HG02870 (cell line): ENCODE measurements around the gene LPIN3.

ENCODE experiments used
- ATAC-seq: cut with Tn5 transposase; IDR thresholded peaks from one replicate; pipeline ENCODE4 v1.9.1; 2021; ENCODE audit warnings: mild to moderate bottlenecking, moderate library complexity; ENCODE audit not compliant: unreplicated experiment

The LPIN3 gene

GRCh38 chr20:41365777-41366545 lies 25.3 kb downstream of the LPIN3 start:
- no peak for ATAC-seq

- no peak for ATAC-seq
These were observed 26.1 kb downstream of the LPIN3 start, which contains the start of gene EMILIN3 for GRCh38 chr20:41366546-41367392. EMILIN3 (minus strand) TSS chr20:41366818; CDS start chr20:41366634, 184 bp downstream.

GRCh38 chr20:41367393-41367695 lies 26.7 kb downstream of the LPIN3 start:
- no peak for ATAC-seq

- no peak for ATAC-seq
These were observed 27.3 kb downstream of the LPIN3 start for GRCh38 chr20:41367956-41368355.

GRCh38 chr20:41369673-41370072 lies 29.1 kb downstream of the LPIN3 start:
- ATAC-seq = no peak

- no peak for ATAC-seq
These were observed 29.6 kb downstream of the LPIN3 start for GRCh38 chr20:41370176-41370575.

- ATAC-seq = no peak
These were observed 30.8 kb downstream of the LPIN3 start for GRCh38 chr20:41371371-41371770.

GRCh38 chr20:41373251-41373783 lies 32.7 kb downstream of the LPIN3 start:
- no peak for ATAC-seq

- no peak for ATAC-seq
These were observed 33.6 kb downstream of the LPIN3 start for GRCh38 chr20:41373931-41374920.

GRCh38 chr20:41375846-41376245 lies 35.2 kb downstream of the LPIN3 start:
- no peak for ATAC-seq

GRCh38 chr20:41376349-41376748 lies 35.7 kb downstream of the LPIN3 start:
- ATAC-seq = no peak

GRCh38 chr20:41377275-41377674 lies 36.7 kb downstream of the LPIN3 start:
- no peak for ATAC-seq

GRCh38 chr20:41379551-41379950 lies 38.9 kb downstream of the LPIN3 start:
- no peak for ATAC-seq

GRCh38 chr20:41380551-41381193 lies 40.1 kb downstream of the LPIN3 start:
- ATAC-seq = no peak

GRCh38 chr20:41382791-41383305 lies 42.2 kb downstream of the LPIN3 start:
- no peak for ATAC-seq

- no peak for ATAC-seq
These were observed 46.1 kb downstream of the LPIN3 start for GRCh38 chr20:41386502-41387427.

- ATAC-seq = no peak
These were observed 46.8 kb downstream of the LPIN3 start for GRCh38 chr20:41387444-41387851.

- no peak for ATAC-seq
These were observed 50.3 kb downstream of the LPIN3 start for GRCh38 chr20:41390889-41391288.

- no peak for ATAC-seq
These were observed 51.0 kb downstream of the LPIN3 start for GRCh38 chr20:41391587-41392001.
